T-cell (primary cell): ENCODE measurements around the gene ADAMTS19. TPM values are rescaled to one million over a fixed set of nuclear protein-coding genes. Genes with fewer than 3 reads are reported as not detected.

Experiments
- ATAC-seq, 4 experiments: fragments of 200-7000 bp in 3 of 4; fragments of 150-1000 bp in 1 of 4; cut with Tn5 transposase; replicated peaks in 1 of 4; 1 replicate in 3 of 4; 2 replicates in 1 of 4; pipeline ENCODE4 v1.10.0; 2021; ENCODE audit warnings: moderate library complexity in 3 of 4, mild to moderate bottlenecking in 2 of 4, moderate number of reproducible peaks in 1 of 4
- CTCF ChIA-PET, 2 donors: fragments of 300-600 bp; sonication (Branson Sonifier 250); formaldehyde crosslinking; loops; one replicate each; lab custom pipeline; 2022; ENCODE audit warnings: antibody characterized with exemption in 2 of 2; lab: Charles Lee
- POLR2A ChIA-PET, 2 donors: fragments of 300-600 bp; sonication (Branson Sonifier 250); formaldehyde crosslinking; loops; one replicate each; lab custom pipeline; 2022; ENCODE audit warnings: antibody characterized with exemption in 2 of 2; lab: Charles Lee
- DNase-seq, 35 experiments: peaks; one replicate each; pipeline versions ENCODE4 v3.0.0 to v3.0.0-alpha.2; 2013 to 2023
- H3K27ac ChIP-seq: one replicate; pipeline ENCODE4 v1.5.1; 2013; ENCODE audit warnings: low read length
- H3K27me3 ChIP-seq, 2 experiments: replicated peaks in 1 of 2; 1 replicate in 1 of 2; 2 replicates in 1 of 2; pipeline versions ENCODE4 v1.6.1 to v1.7.0; 2013; ENCODE audit warnings: low read length in 1 of 2, mixed read lengths in 1 of 2; ENCODE audit not compliant: control insufficient read depth in 2 of 2, insufficient read depth in 2 of 2; ENCODE audit errors: extremely low read depth in 1 of 2
- H3K36me3 ChIP-seq, 2 donors: 1 replicate in 1 of 2; 2 replicates in 1 of 2; pipeline versions ENCODE4 v1.6.1 to v1.7.0; 2013; ENCODE audit warnings: low read length in 1 of 2; ENCODE audit not compliant: control insufficient read depth in 2 of 2, insufficient read depth in 1 of 2; ENCODE audit errors: extremely low read depth in 1 of 2
- H3K4me1 ChIP-seq, 2 experiments: 1 replicate in 1 of 2; 2 replicates in 1 of 2; pipeline versions ENCODE4 v1.6.1 to v1.7.0; 2013; ENCODE audit warnings: low read length in 2 of 2, mixed read lengths in 1 of 2; ENCODE audit not compliant: insufficient read depth in 2 of 2, control insufficient read depth in 1 of 2; ENCODE audit errors: extremely low read depth in 1 of 2
- H3K4me3 ChIP-seq, 2 donors: 1 replicate in 1 of 2; 2 replicates in 1 of 2; pipeline versions ENCODE4 v1.5.1 to v1.7.0; 2013; ENCODE audit warnings: mild to moderate bottlenecking in 2 of 2, low read length in 1 of 2, moderate library complexity in 1 of 2; ENCODE audit not compliant: control insufficient read depth in 1 of 2; ENCODE audit errors: extremely low read depth in 1 of 2
- H3K9me3 ChIP-seq: 2 replicates; pipeline ENCODE4 v1.7.0; 2013
- H3K27ac Mint-ChIP-seq, 2 donors: one replicate each; pipeline ENCODE4 v1.8.0; 2020 to 2021; ENCODE audit warnings: mild to moderate bottlenecking in 2 of 2, mixed read lengths in 2 of 2
- H3K27me3 Mint-ChIP-seq, 2 donors: one replicate each; pipeline ENCODE4 v1.8.0; 2021 to 2022; ENCODE audit warnings: mixed read lengths in 2 of 2
- H3K36me3 Mint-ChIP-seq: one replicate; pipeline ENCODE4 v1.8.0; 2021; ENCODE audit warnings: mixed read lengths
- H3K4me1 Mint-ChIP-seq, 3 donors: one replicate each; pipeline ENCODE4 v1.8.0; 2020 to 2022; ENCODE audit warnings: mixed read lengths in 3 of 3, mild to moderate bottlenecking in 1 of 3
- H3K4me3 Mint-ChIP-seq, 3 donors: one replicate each; pipeline ENCODE4 v1.8.0; 2020 to 2022; ENCODE audit warnings: mild to moderate bottlenecking in 3 of 3, mixed read lengths in 3 of 3, moderate library complexity in 3 of 3
- H3K9me3 Mint-ChIP-seq, 3 donors: one replicate each; pipeline ENCODE4 v1.8.0; 2020 to 2022; ENCODE audit warnings: mixed read lengths in 3 of 3
- WGBS: methylation state at CpG from one replicate; pipeline ENCODE4 v1.1.5; 2013; ENCODE audit warnings: missing lambda C conversion rate; ENCODE audit not compliant: insufficient coverage; 5-methylcytosine and 5-hydroxymethylcytosine counted together
- total RNA-seq, 35 experiments: library from RNA in 6 of 35; stranded (reverse) in 6 of 35; fragments of 120-200 nt in 1 of 35; gene quantifications; one replicate each; pipeline versions ENCODE4 v1.2.1 to v1.2.4 and lab custom pipeline; 2013 to 2026

ADAMTS19 gene
- total RNA-seq, 5 donors from 2014 or later (not counting 1 experiment from before 2014, with no cell fraction given): 0.13 to 0.18 TPM; not detected in 3

DNA sequence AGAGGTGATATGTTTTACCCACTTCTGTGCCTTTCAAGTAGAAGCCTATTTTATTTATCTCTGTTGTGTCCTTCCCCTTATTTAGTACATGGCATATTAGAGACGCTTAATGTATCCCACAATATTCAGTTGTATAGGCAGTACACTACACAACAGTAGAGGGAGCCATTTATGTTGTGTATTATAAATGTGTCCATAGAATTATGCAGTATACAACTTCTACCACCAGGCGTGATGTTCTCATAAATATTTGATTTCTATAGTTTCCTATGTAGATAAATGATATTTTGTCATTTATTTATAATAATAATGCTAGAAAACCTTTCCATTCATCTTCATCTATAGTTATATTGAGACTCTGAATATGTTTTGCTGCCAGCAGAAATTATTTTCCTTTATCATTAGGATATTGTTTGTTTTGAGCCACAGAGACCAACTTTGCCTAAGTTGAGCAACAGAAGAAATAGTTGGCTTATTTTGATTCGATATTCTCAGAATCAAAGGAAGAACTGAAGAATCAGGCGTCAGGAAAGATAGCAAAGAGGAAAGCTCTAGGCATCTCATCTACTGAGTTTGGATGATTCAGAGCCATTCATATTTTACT, 81.7 kb downstream of the ADAMTS19 start:
- H3K4me1 ChIP-seq: no peaks in the 10 kb centered on the region
- ATAC-seq (no peak), DNase-seq (no peak)
- no peak overlapping the region for H3K27ac Mint-ChIP-seq
- no peak overlapping the region for H3K27ac ChIP-seq
- no peaks in the 10 kb centered on the region for H3K36me3 ChIP-seq
- H3K27me3 Mint-ChIP-seq: no peaks in the 10 kb centered on the region
- no peak overlapping the region for H3K4me3 Mint-ChIP-seq
- no peaks in the 10 kb centered on the region for H3K36me3 Mint-ChIP-seq
- CTCF ChIA-PET: no interaction called here
- POLR2A ChIA-PET: no interaction called here
- no peaks in the 10 kb centered on the region for H3K9me3 ChIP-seq
- no peaks in the 10 kb centered on the region for H3K4me1 Mint-ChIP-seq
- H3K27me3 ChIP-seq: no peaks in the 10 kb centered on the region
- peaks cover 10 to 18% (median 14%) of the 10 kb centered on the region in 3 donors for H3K9me3 Mint-ChIP-seq
- 67% methylated on average over 1 of the region's 4 CpGs for WGBS
- no peak overlapping the region for H3K4me3 ChIP-seq

DNA sequence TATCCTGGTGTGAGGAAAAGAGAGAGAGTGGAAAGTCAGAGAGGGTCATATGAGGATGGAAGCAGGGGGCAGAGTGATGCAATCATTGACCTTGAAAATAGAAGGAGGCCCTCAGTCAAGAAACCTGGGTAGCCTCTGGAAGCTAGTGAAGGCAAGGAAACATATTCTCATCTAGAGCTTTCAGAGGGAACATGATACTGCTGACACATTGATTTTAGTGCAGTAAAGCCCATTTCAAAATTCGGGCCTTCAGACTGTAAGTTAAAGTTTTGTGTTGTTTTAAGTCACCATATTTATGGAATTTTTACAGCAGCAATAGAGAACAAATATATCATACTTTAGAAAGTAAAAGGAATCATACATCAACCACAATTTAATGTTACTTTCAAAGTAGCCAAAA, 87.0 kb downstream of the ADAMTS19 start:
- no peaks in the 10 kb centered on the region for H3K9me3 ChIP-seq
- Mint-ChIP-seq H3K27me3 (no peaks in the 10 kb centered on the region), H3K9me3 (peaks cover 11 to 20% (median 14%) of the 10 kb centered on the region in 3 donors), H3K36me3 (no peaks in the 10 kb centered on the region), H3K4me3 (no peak overlapping the region), H3K4me1 (no peaks in the 10 kb centered on the region), H3K27ac (no peak overlapping the region)
- H3K4me3 ChIP-seq: no peak overlapping the region
- no peaks in the 10 kb centered on the region for H3K36me3 ChIP-seq
- ChIA-PET CTCF (no interaction called here), POLR2A (no interaction called here)
- no peaks in the 10 kb centered on the region for H3K4me1 ChIP-seq
- WGBS: no CpG with 5 or more reads among the region's 1 CpG
- no peaks in the 10 kb centered on the region for H3K27me3 ChIP-seq
- H3K27ac ChIP-seq: no peak overlapping the region
- ATAC-seq: no peak
- no peak for DNase-seq

GRCh38 chr5:129554134-129554904, 94.2 kb downstream of the ADAMTS19 start:
- H3K27me3 Mint-ChIP-seq: no peaks in the 10 kb centered on the region
- no peaks in the 10 kb centered on the region for H3K4me1 ChIP-seq
- no peaks in the 10 kb centered on the region for H3K36me3 ChIP-seq
- WGBS: no CpG with 5 or more reads among the region's 2 CpGs
- DNase-seq (no peak), ATAC-seq (no peak)
- no peaks in the 10 kb centered on the region for H3K9me3 ChIP-seq
- ChIA-PET CTCF (no interaction called here), POLR2A (no interaction called here)
- no peaks in the 10 kb centered on the region for H3K27me3 ChIP-seq
- no peaks in the 10 kb centered on the region for H3K36me3 Mint-ChIP-seq
- H3K27ac ChIP-seq: no peak overlapping the region
- no peaks in the 10 kb centered on the region for H3K4me1 Mint-ChIP-seq
- no peak overlapping the region for H3K27ac Mint-ChIP-seq
- no peaks in the 10 kb centered on the region for H3K9me3 Mint-ChIP-seq
- H3K4me3 ChIP-seq: no peak overlapping the region
- H3K4me3 Mint-ChIP-seq: no peak overlapping the region

GRCh38 chr5:129563585-129563984, 103.5 kb downstream of the ADAMTS19 start:
- ATAC-seq (no peak), DNase-seq (no peak)
- Histone ChIP-seq H3K36me3 (no peaks in the 10 kb centered on the region), H3K27ac (no peak overlapping the region), H3K4me3 (no peak overlapping the region), H3K27me3 (no peaks in the 10 kb centered on the region), H3K4me1 (no peaks in the 10 kb centered on the region), H3K9me3 (no peaks in the 10 kb centered on the region)
- Mint-ChIP-seq H3K4me1 (no peaks in the 10 kb centered on the region), H3K9me3 (peaks cover 0 to 2% (median 0%) of the 10 kb centered on the region in 3 donors), H3K36me3 (no peaks in the 10 kb centered on the region), H3K27me3 (no peaks in the 10 kb centered on the region), H3K4me3 (no peak overlapping the region), H3K27ac (no peak overlapping the region)
- POLR2A ChIA-PET: no interaction called here
- CTCF ChIA-PET: no interaction called here
- 90% methylated on average over 2 of the region's 3 CpGs for WGBS

DNA sequence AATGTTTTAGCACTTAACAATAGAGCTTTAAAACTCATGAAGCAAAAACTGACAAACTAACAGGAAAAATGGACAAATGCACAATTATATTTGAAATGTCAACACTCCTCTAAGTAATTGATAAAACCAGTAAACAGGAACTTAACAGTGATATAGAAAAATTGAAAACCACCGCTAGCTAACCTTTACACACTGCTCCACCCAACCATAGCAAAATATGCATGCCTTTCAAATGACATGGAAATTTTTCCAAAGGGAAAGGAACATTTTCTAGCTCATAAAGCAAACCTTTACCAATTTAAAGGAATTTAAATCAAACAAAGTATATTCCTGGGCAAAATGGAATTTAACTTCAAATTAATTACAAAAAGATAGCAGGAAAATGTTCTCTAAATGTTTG, 109.2 kb downstream of the ADAMTS19 start:
- ChIA-PET POLR2A (no interaction called here), CTCF (no interaction called here)
- no peak for DNase-seq
- Mint-ChIP-seq H3K9me3 (peaks cover 0 to 5% (median 2%) of the 10 kb centered on the region in 3 donors), H3K36me3 (no peaks in the 10 kb centered on the region), H3K27ac (no peak overlapping the region), H3K4me3 (no peak overlapping the region), H3K4me1 (no peaks in the 10 kb centered on the region), H3K27me3 (no peaks in the 10 kb centered on the region)
- Histone ChIP-seq H3K9me3 (no peaks in the 10 kb centered on the region), H3K36me3 (no peaks in the 10 kb centered on the region), H3K4me1 (no peaks in the 10 kb centered on the region), H3K27ac (no peak overlapping the region), H3K4me3 (no peak overlapping the region), H3K27me3 (no peaks in the 10 kb centered on the region)
- ATAC-seq: no peak
- no CpG with 5 or more reads among the region's 1 CpG for WGBS

- H3K4me3 ChIP-seq: no peak overlapping the region
- H3K27ac ChIP-seq: no peak overlapping the region
- Mint-ChIP-seq H3K36me3 (no peaks in the 10 kb centered on the region), H3K27me3 (no peaks in the 10 kb centered on the region), H3K27ac (no peak overlapping the region), H3K4me1 (no peaks in the 10 kb centered on the region), H3K4me3 (no peak overlapping the region), H3K9me3 (peaks cover 0 to 5% (median 2%) of the 10 kb centered on the region in 3 donors)
- ChIA-PET CTCF (no interaction called here), POLR2A (no interaction called here)
- no peaks in the 10 kb centered on the region for H3K9me3 ChIP-seq
- no peaks in the 10 kb centered on the region for H3K27me3 ChIP-seq
- no peaks in the 10 kb centered on the region for H3K4me1 ChIP-seq
- no peaks in the 10 kb centered on the region for H3K36me3 ChIP-seq
- WGBS: no CpG with 5 or more reads among the region's 2 CpGs
- DNase-seq (no peak), ATAC-seq (no peak)
Measured at GRCh38 chr5:129572060-129572459, 112.0 kb downstream of the ADAMTS19 start.
